A549 (cell line): Measurements from ENCODE around the gene B3GALT4. TPM values are rescaled to one million over a fixed set of nuclear protein-coding genes. Genes with fewer than 3 reads are reported as not detected.

Source experiments
- ATAC-seq, 2 experiments: fragments of 200-7000 bp in 1 of 2; fragments of >200 bp in 1 of 2; cut with Nextera tagmentation in 1 of 2; cut with Tn5 transposase in 1 of 2; 3 replicates each; pipeline versions ENCODE4 v1.8.0 to v1.9.1; 2018 to 2020; ENCODE audit warnings: mild to moderate bottlenecking in 1 of 2, moderate library complexity in 1 of 2
- CTCF ChIA-PET: fragments of 300-600 bp; sonication (Branson Sonifier 250); formaldehyde crosslinking; extraction: SDS; loops from one replicate; lab custom pipeline; 2021; ENCODE audit warnings: antibody characterized with exemption, inconsistent platforms; lab: Yijun Ruan, JAX
- POLR2A ChIA-PET: fragments of 350-600 bp; formaldehyde crosslinking; extraction: SDS; loops from one replicate; lab custom pipeline; 2021; ENCODE audit warnings: antibody characterized with exemption, inconsistent platforms; lab: Yijun Ruan, JAX
- DNase-seq, 2 experiments: peaks; one replicate each; pipeline versions ENCODE4 v3.0.0 to v3.0.0-alpha.2; 2011 to 2016; ENCODE audit warnings: low read depth in 1 of 2, low spot score in 1 of 2
- FAIRE-seq: peaks from 2 replicates; lab custom pipeline; 2011; peaks lifted over from hg19 to GRCh38; lab: Jason Lieb, UNC
- H3K27ac ChIP-seq, 2 experiments: fragments of >200 bp; sonication (Bioruptor Twin); formaldehyde crosslinking; 3 replicates each; pipeline ENCODE4 v1.5.1; 2016 to 2017
- H3K4me1 ChIP-seq: fragments of >200 bp; sonication (Bioruptor Twin); formaldehyde crosslinking; 3 replicates; pipeline ENCODE4 v1.6.1; 2016
- H3K4me2 ChIP-seq: fragments of >200 bp; sonication (Bioruptor Twin); formaldehyde crosslinking; 3 replicates; pipeline ENCODE4 v1.6.1; 2016
- H3K4me3 ChIP-seq: fragments of >200 bp; sonication (Bioruptor Twin); formaldehyde crosslinking; 3 replicates; pipeline ENCODE4 v1.5.1; 2016
- H3K9me3 ChIP-seq: fragments of >200 bp; sonication (Bioruptor Twin); formaldehyde crosslinking; 3 replicates; pipeline ENCODE4 v1.6.1; 2016
- BHLHE40 ChIP-seq: IDR thresholded peaks from 2 replicates; pipeline ENCODE4 v1.6.1; 2012; ENCODE audit warnings: low read depth, low read length, inconsistent platforms
- CBX8 ChIP-seq: fragments of 200-600 bp; sonication (generic); IDR thresholded peaks from 2 replicates; pipeline ENCODE4 v1.6.1; 2016
- FOXS1 ChIP-seq: fragments of 250-450 bp; sonication (Bioruptor Pico); IDR thresholded peaks from 2 replicates; pipeline ENCODE4 v1.5.0; 2020; ENCODE audit warnings: mild to moderate bottlenecking, moderate library complexity
- HDAC2 ChIP-seq: fragments of 200-600 bp; sonication (generic); IDR thresholded peaks from 2 replicates; pipeline ENCODE4 v1.6.1; 2016
- HOXA7 ChIP-seq: fragments of 250-450 bp; sonication (Bioruptor Pico); IDR thresholded peaks from 2 replicates; pipeline ENCODE4 v1.5.0; 2020; ENCODE audit warnings: mild to moderate bottlenecking, moderate library complexity
- JUN ChIP-seq, 2 experiments: fragments of >200 bp; sonication (Bioruptor Twin); formaldehyde crosslinking; IDR thresholded peaks; 2 replicates in 1 of 2; 3 replicates in 1 of 2; pipeline ENCODE4 v1.6.1; 2016 to 2017
- KDM5A ChIP-seq: fragments of 200-600 bp; sonication (generic); IDR thresholded peaks from 2 replicates; pipeline ENCODE4 v1.6.1; 2016; ENCODE audit warnings: antibody characterized with exemption, mild to moderate bottlenecking
- MYC ChIP-seq: IDR thresholded peaks from 2 replicates; pipeline ENCODE4 v1.6.1; 2012; ENCODE audit warnings: mild to moderate bottlenecking, inconsistent platforms, low read length, improper control_type of control experiment, borderline replicate concordance
- NPAS2 ChIP-seq: fragments of 250-450 bp; sonication (Bioruptor Pico); IDR thresholded peaks from 2 replicates; pipeline ENCODE4 v1.8.0; 2022; ENCODE audit warnings: mild to moderate bottlenecking, moderate library complexity, borderline replicate concordance
- NR3C1 ChIP-seq: fragments of >200 bp; sonication (Bioruptor Twin); formaldehyde crosslinking; IDR thresholded peaks from 3 replicates; pipeline ENCODE4 v1.6.1; 2017
- POLR2A ChIP-seq: IDR thresholded peaks from 2 replicates; pipeline ENCODE4 v1.6.1; 2012; ENCODE audit warnings: mild to moderate bottlenecking, low read length
- RFX5 ChIP-seq: fragments of 450-650 bp; IDR thresholded peaks from 2 replicates; pipeline ENCODE4 v1.7.1; 2014; ENCODE audit warnings: antibody characterized with exemption, mild to moderate bottlenecking, moderate library complexity
- SMC3 ChIP-seq: fragments of >200 bp; sonication (Bioruptor Twin); formaldehyde crosslinking; IDR thresholded peaks from 3 replicates; pipeline ENCODE4 v1.6.1; 2018; ENCODE audit warnings: inconsistent platforms
- ZFP36 ChIP-seq: fragments of 450-650 bp; IDR thresholded peaks from 2 replicates; pipeline ENCODE4 v1.6.1; 2014; ENCODE audit warnings: borderline replicate concordance; ENCODE audit not compliant: partially characterized antibody
- ZNF302 ChIP-seq: fragments of 250-450 bp; sonication (Bioruptor Pico); IDR thresholded peaks from 2 replicates; pipeline ENCODE4 v1.9.0; 2021; ENCODE audit warnings: inconsistent platforms, mild to moderate bottlenecking, moderate library complexity
- WGBS: methylation state at CpG from one replicate; pipeline ENCODE4 v1.1.6; 2017; ENCODE audit errors: missing lambda C conversion rate; 5-methylcytosine and 5-hydroxymethylcytosine counted together
- polyA plus RNA-seq, 4 experiments: library from polyadenylated mRNA; depleted of rRNA in 3 of 4; stranded (reverse); fragments of >200 nt; fragmentation: RNase III in 1 of 4; extraction: RNeasy Plus Mini Kit Qiagen cat#74134 plus additional on column Dnase treatment in 1 of 4; gene quantifications; 2 replicates in 3 of 4; 3 replicates in 1 of 4; pipeline ENCODE4 v1.2.3, GENCODE V29; 2011 to 2017
- TF ChIP-seq, protein P1 (sequence below): fragments of 250-450 bp; sonication (Bioruptor Pico); IDR thresholded peaks from 2 replicates; pipeline ENCODE4 v1.5.0; 2021; ENCODE audit warnings: mild to moderate bottlenecking, moderate library complexity, borderline replicate concordance
- TF ChIP-seq, protein P2 (sequence below): IDR thresholded peaks from 2 replicates; pipeline ENCODE4 v1.6.1; 2012
- TF ChIP-seq, protein P3 (sequence below): fragments of 150-350 bp; IDR thresholded peaks from 2 replicates; pipeline ENCODE4 v1.6.1; 2014; ENCODE audit warnings: low read depth, mild to moderate bottlenecking, low read length
- TF ChIP-seq, protein P4 (sequence below): IDR thresholded peaks from 2 replicates; pipeline ENCODE4 v1.6.1; 2012; ENCODE audit warnings: low read depth, borderline replicate concordance
- TF ChIP-seq, protein P5 (sequence below): fragments of >200 bp; sonication (Bioruptor Twin); formaldehyde crosslinking; IDR thresholded peaks from 3 replicates; pipeline ENCODE4 v1.5.1; 2016

B3GALT4 gene
- polyA plus RNA-seq, 2 of the 4 experiments (the other 2 are of a cell fraction), result 0.27 to 0.54 TPM

DNA sequence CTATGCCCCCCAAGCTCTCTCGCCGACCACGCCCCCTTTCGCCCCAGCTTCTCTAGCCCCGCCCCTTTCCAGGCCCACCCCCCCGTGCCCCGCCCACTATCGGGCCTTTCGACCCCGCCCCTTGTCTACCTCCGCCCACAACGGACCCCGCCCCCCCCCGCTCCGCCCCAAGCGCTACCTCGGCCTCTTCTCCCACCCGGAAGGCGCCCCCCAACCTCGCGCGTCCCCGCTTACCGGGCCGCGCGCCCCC is 40.4 kb downstream of the B3GALT4 start (continued):
- no peak for TF ChIP-seq BHLHE40

DNA sequence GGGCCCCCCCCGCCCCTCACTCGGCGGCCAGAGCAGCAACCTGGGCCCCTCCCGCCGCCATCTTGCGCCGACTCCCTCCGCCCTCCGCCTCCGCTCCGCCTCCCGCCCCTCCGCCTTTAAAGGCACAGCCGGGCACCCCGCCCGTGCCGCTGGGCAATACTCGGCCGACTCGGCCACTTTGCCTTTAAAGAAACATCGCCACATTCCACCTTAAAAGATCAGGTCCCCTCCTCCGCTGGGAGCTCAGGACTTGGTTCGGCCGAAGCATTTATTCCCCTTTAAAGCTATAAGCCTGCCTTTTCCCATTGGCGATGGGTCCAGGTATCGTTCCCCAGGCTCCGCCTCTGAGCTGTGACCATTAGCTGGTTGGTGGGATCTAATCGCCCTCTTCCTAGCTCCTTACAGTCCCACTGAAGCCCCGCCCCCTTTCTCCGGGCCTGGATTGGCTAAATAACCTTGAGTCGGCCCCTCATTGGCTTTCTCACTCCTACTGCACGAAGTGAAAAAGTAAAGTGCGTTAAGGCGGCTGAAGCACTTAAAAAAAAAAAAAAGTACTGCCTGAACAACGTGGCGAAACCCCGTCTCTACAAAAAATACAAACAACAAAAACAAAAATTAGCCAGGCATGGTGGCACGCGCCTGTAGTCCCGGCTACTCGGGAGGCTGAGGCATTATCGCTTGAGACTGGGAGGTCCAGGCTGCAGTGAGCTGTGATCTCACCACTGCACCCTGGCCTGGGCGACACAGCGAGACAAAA is 40.9 kb downstream of the B3GALT4 start, which contains the start of gene ZBTB22:
Gene ZBTB22, minus strand, starts transcription at position 76 of the 757 bp plus-strand sequence. CDS start 828 bp downstream, outside the sequence.
- Histone ChIP-seq H3K4me3 (peak within 1 kb of the TSS; percentile 41), H3K4me2 (peak within 1 kb of the TSS; percentile 82), H3K9me3 (no peaks in the 10 kb centered on the region), H3K4me1 (peaks cover 42% of the 10 kb centered on the region), H3K27ac (peak within 1 kb of the TSS; percentile 69 to 91)
- DNase-seq (peak; percentile 86 to 97), ATAC-seq (peak; percentile 65 to 82), FAIRE-seq (no peak)
- ChIA-PET CTCF (interaction anchor here (1.0 to 3.5 kb wide), 4 partner anchors 17 to 27 kb away, joined by 3 to 8 read pairs (median 4); no protein-coding TSS in a partner anchor), POLR2A (interaction anchor here (0.5 to 1.6 kb wide), 12 partner anchors 8 to 346 kb away, joined by 3 to 14 read pairs (median 6); partner anchors contain the start of genes B3GALT4, PFDN6, RPS18 and VPS52)
- 1% methylated on average over 22 of the region's 44 CpGs for WGBS
- TF ChIP-seq, protein P1, sequence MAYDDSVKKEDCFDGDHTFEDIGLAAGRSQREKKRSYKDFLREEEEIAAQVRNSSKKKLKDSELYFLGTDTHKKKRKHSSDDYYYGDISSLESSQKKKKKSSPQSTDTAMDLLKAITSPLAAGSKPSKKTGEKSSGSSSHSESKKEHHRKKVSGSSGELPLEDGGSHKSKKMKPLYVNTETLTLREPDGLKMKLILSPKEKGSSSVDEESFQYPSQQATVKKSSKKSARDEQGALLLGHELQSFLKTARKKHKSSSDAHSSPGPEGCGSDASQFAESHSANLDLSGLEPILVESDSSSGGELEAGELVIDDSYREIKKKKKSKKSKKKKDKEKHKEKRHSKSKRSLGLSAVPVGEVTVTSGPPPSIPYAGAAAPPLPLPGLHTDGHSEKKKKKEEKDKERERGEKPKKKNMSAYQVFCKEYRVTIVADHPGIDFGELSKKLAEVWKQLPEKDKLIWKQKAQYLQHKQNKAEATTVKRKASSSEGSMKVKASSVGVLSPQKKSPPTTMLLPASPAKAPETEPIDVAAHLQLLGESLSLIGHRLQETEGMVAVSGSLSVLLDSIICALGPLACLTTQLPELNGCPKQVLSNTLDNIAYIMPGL (CRISPR knock-in tag), result no peak
- TF ChIP-seq JUN (IDR thresholded peaks at IDR 0.05), result 0 out of 5 replicates have a peak, but pooled peaks of 1 of the 2 experiments have one; percentile 27
- TF ChIP-seq, protein P2, sequence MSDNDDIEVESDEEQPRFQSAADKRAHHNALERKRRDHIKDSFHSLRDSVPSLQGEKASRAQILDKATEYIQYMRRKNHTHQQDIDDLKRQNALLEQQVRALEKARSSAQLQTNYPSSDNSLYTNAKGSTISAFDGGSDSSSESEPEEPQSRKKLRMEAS, result peak; percentile 47
- peak; percentile 43; the same call in 1 of the 2 replicates for TF ChIP-seq RFX5

DNA sequence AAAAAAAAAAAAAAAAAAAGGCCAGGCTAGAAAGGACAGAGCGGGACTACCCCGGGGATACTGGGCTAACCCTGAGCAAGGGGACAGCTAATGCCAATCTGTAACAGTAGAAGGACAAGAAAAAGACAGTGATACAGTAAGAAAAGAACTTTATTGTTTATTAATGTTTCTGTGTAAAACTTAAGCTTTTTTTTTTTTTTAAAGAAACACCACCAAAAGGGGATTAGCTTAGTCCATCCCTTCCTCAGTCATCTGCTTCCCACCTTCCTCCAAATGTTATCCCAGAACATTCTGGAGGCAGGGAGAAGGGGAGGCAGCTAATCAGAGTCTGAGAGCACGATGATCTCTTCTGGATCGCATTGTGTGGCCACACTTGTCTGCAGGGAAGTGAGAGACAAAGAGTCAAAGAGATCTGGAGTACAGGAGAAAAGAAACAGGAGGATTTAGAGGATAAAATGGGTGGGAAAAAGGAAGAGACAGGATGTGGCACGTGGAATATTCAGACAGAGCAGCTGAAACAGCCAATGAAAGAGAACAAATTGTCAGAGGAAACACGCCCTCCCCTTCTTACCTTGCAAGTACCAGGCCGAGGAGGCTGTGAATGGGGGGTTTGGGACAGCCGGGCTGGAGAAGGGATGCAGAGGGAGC is 41.6 kb downstream of the B3GALT4 start:
- CTCF ChIA-PET, result interaction anchor here (1.0 kb wide), 1 partner anchor 26 kb away, joined by 4 read pairs; no protein-coding TSS in a partner anchor

DNA sequence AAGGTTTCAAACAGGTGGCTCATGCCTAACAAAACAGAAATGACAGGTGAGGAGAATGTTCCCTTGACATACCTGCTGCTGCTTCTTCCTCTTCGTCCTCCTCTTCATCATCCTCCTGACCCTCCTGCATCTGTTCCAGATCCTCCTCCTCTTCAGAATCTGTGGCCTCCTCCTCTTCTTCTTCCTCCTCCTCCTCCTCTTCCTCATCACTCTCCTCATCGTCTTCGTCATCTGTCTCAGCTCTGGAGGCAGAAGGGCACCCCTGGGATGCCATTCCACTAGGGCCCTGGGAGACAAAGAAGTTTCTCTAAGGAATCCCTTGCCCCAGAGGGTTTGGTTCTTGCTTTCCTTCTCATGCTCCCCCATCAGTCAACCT is 43.0 kb downstream of the B3GALT4 start:
- CTCF ChIA-PET, result interaction anchor here (1.0 kb wide), 1 partner anchor 21 kb away, joined by 3 read pairs; no protein-coding TSS in a partner anchor
- no peak for DNase-seq
- ATAC-seq, result no peak
- FAIRE-seq, result no peak
- POLR2A ChIA-PET, result no interaction called here
- Histone ChIP-seq H3K4me1 (peaks cover 45% of the 10 kb centered on the region), H3K4me3 (no peak overlapping the region), H3K9me3 (no peaks in the 10 kb centered on the region), H3K27ac (no peak overlapping the region), H3K4me2 (no peak overlapping the region)
- WGBS, result 96% methylated on average over 3 of the region's 3 CpGs
- TF ChIP-seq ZNF302 (CRISPR knock-in tag) (no peak), ZFP36 (no peak), POLR2A (no peak), JUN (IDR thresholded peaks at IDR 0.05) (no peak), NPAS2 (CRISPR knock-in tag) (no peak), RFX5 (no peak), CBX8 (no peak), NR3C1 (no peak), HOXA7 (CRISPR knock-in tag) (no peak), SMC3 (no peak), KDM5A (no peak)
- TF ChIP-seq, protein P3, sequence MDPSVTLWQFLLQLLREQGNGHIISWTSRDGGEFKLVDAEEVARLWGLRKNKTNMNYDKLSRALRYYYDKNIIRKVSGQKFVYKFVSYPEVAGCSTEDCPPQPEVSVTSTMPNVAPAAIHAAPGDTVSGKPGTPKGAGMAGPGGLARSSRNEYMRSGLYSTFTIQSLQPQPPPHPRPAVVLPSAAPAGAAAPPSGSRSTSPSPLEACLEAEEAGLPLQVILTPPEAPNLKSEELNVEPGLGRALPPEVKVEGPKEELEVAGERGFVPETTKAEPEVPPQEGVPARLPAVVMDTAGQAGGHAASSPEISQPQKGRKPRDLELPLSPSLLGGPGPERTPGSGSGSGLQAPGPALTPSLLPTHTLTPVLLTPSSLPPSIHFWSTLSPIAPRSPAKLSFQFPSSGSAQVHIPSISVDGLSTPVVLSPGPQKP, result no peak
- TF ChIP-seq, protein P1 (CRISPR knock-in tag), result no peak
- TF ChIP-seq, protein P4, sequence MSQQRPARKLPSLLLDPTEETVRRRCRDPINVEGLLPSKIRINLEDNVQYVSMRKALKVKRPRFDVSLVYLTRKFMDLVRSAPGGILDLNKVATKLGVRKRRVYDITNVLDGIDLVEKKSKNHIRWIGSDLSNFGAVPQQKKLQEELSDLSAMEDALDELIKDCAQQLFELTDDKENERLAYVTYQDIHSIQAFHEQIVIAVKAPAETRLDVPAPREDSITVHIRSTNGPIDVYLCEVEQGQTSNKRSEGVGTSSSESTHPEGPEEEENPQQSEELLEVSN, result no peak

More for the DNA sequence above, 41.6 kb downstream of the B3GALT4 start:
- FAIRE-seq (no peak), DNase-seq (no peak), ATAC-seq (no peak)
- POLR2A ChIA-PET, result interaction anchor here (0.6 to 1.6 kb wide), 10 partner anchors 10 to 1919 kb away, joined by 3 to 14 read pairs (median 6); partner anchors contain the start of genes B3GALT4, PFDN6, RPS18 and VPS52
- Histone ChIP-seq H3K27ac (peak overlapping the region; percentile 69 to 91; a peak in 4 of 6 replicates), H3K4me1 (peaks cover 42% of the 10 kb centered on the region), H3K4me3 (peak overlapping the region; percentile 41), H3K9me3 (no peaks in the 10 kb centered on the region), H3K4me2 (peak overlapping the region; percentile 82)
- WGBS, result 61% methylated on average over 8 of the region's 8 CpGs
- TF ChIP-seq FOXS1 (CRISPR knock-in tag), result no peak
- no peak for TF ChIP-seq HDAC2
- no peak for TF ChIP-seq MYC
- TF ChIP-seq, protein P5, sequence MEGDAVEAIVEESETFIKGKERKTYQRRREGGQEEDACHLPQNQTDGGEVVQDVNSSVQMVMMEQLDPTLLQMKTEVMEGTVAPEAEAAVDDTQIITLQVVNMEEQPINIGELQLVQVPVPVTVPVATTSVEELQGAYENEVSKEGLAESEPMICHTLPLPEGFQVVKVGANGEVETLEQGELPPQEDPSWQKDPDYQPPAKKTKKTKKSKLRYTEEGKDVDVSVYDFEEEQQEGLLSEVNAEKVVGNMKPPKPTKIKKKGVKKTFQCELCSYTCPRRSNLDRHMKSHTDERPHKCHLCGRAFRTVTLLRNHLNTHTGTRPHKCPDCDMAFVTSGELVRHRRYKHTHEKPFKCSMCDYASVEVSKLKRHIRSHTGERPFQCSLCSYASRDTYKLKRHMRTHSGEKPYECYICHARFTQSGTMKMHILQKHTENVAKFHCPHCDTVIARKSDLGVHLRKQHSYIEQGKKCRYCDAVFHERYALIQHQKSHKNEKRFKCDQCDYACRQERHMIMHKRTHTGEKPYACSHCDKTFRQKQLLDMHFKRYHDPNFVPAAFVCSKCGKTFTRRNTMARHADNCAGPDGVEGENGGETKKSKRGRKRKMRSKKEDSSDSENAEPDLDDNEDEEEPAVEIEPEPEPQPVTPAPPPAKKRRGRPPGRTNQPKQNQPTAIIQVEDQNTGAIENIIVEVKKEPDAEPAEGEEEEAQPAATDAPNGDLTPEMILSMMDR, result no peak
- TF ChIP-seq POLR2A, result no peak
